HEK293 (cell line): ENCODE measurements around the gene SPO11.

Source experiments
- CTCF ChIA-PET: fragments of 350-600 bp; formaldehyde crosslinking; extraction: SDS; loops from one replicate; lab custom pipeline; 2021; ENCODE audit warnings: antibody characterized with exemption; lab: Yijun Ruan, JAX
- POLR2A ChIA-PET: fragments of 300-600 bp; formaldehyde crosslinking; extraction: SDS; loops from one replicate; lab custom pipeline; 2020; ENCODE audit warnings: antibody characterized with exemption, inconsistent platforms; lab: Yijun Ruan, JAX
- H3K27ac ChIP-seq: fragments of 200-500 bp; sonication (Bioruptor generic); 2 replicates; pipeline ENCODE4 v1.5.1; 2014; ENCODE audit warnings: low read depth, low read length, control low read depth, inconsistent platforms; ENCODE audit errors: extremely low read depth
- H3K36me3 ChIP-seq, 2 experiments: fragments of 200-500 bp in 1 of 2; sonication (Bioruptor generic) in 1 of 2; 1 replicate in 1 of 2; 2 replicates in 1 of 2; pipeline ENCODE4 v1.5.1; 2014 to 2017; ENCODE audit warnings: inconsistent platforms in 2 of 2, low read length in 2 of 2; ENCODE audit not compliant: control insufficient read depth in 2 of 2, insufficient read depth in 1 of 2
- H3K4me1 ChIP-seq: fragments of 200-500 bp; sonication (Bioruptor generic); 2 replicates; pipeline ENCODE4 v1.5.1; 2014; ENCODE audit warnings: mild to moderate bottlenecking, low read length, inconsistent platforms; ENCODE audit not compliant: control insufficient read depth, insufficient read depth
- H3K4me3 ChIP-seq: 2 replicates; pipeline ENCODE4 v1.5.1; 2011; ENCODE audit warnings: low read depth, mild to moderate bottlenecking, control low read depth, low read length, moderate library complexity
- H3K9me3 ChIP-seq: fragments of 200-500 bp; sonication (Bioruptor generic); 2 replicates; pipeline ENCODE4 v1.5.1; 2014; ENCODE audit warnings: low read depth, low read length, inconsistent platforms; ENCODE audit not compliant: control insufficient read depth, insufficient read depth
- FEZF1 ChIP-seq: fragments of 450-650 bp; formaldehyde crosslinking; IDR thresholded peaks from 2 replicates; pipeline ENCODE4 v1.5.1; 2016; ENCODE audit warnings: missing biosample characterization, missing genetic modification characterization
- KLF16 ChIP-seq: fragments of 450-650 bp; formaldehyde crosslinking; IDR thresholded peaks from 2 replicates; pipeline ENCODE4 v1.5.1; 2017; ENCODE audit warnings: missing biosample characterization, missing genetic modification characterization
- PRDM1 ChIP-seq: fragments of 450-650 bp; formaldehyde crosslinking; IDR thresholded peaks from 2 replicates; pipeline ENCODE4; 2016; ENCODE audit warnings: missing biosample characterization, missing genetic modification characterization
- SP2 ChIP-seq: fragments of 450-650 bp; formaldehyde crosslinking; IDR thresholded peaks from 2 replicates; pipeline ENCODE4 v1.5.1; 2016; ENCODE audit warnings: missing biosample characterization, missing genetic modification characterization
- ZBTB20 ChIP-seq: fragments of 450-650 bp; formaldehyde crosslinking; IDR thresholded peaks from 2 replicates; pipeline ENCODE4 v1.5.1; 2016; ENCODE audit warnings: missing biosample characterization, missing genetic modification characterization
- ZFHX2 ChIP-seq: fragments of 450-650 bp; formaldehyde crosslinking; conservative IDR thresholded peaks from 2 replicates; pipeline ENCODE4 v1.5.1; 2016; ENCODE audit warnings: missing biosample characterization, missing genetic modification characterization
- ZNF121 ChIP-seq: fragments of 450-650 bp; formaldehyde crosslinking; IDR thresholded peaks from 2 replicates; pipeline ENCODE4 v1.5.1; 2016; ENCODE audit warnings: missing biosample characterization, missing genetic modification characterization
- ZNF132 ChIP-seq: fragments of 450-650 bp; formaldehyde crosslinking; IDR thresholded peaks from 2 replicates; pipeline ENCODE4 v1.5.1; 2017; ENCODE audit warnings: missing biosample characterization, missing genetic modification characterization, borderline replicate concordance
- ZNF157 ChIP-seq: fragments of 450-650 bp; formaldehyde crosslinking; IDR thresholded peaks from 2 replicates; pipeline ENCODE4 v1.5.1; 2016; ENCODE audit warnings: missing biosample characterization, missing genetic modification characterization
- ZNF175 ChIP-seq: fragments of 450-650 bp; formaldehyde crosslinking; IDR thresholded peaks from 2 replicates; pipeline ENCODE4 v1.5.1; 2016; ENCODE audit warnings: missing biosample characterization, missing genetic modification characterization
- ZNF184 ChIP-seq: fragments of 450-650 bp; IDR thresholded peaks from 2 replicates; pipeline ENCODE4 v1.5.1; 2018; ENCODE audit warnings: missing biosample characterization, mild to moderate bottlenecking, missing genetic modification characterization
- ZNF202 ChIP-seq: fragments of 450-650 bp; formaldehyde crosslinking; IDR thresholded peaks from 2 replicates; pipeline ENCODE4 v1.5.1; 2016; ENCODE audit warnings: missing biosample characterization, missing genetic modification characterization, borderline replicate concordance
- ZNF366 ChIP-seq: fragments of 450-650 bp; formaldehyde crosslinking; conservative IDR thresholded peaks from 2 replicates; pipeline ENCODE4 v1.5.1; 2016; ENCODE audit warnings: missing biosample characterization, missing genetic modification characterization
- ZNF501 ChIP-seq: fragments of 450-650 bp; formaldehyde crosslinking; IDR thresholded peaks from 2 replicates; pipeline ENCODE4 v1.5.1; 2016; ENCODE audit warnings: missing biosample characterization, missing genetic modification characterization
- ZNF777 ChIP-seq: fragments of 450-650 bp; formaldehyde crosslinking; IDR thresholded peaks from 2 replicates; pipeline ENCODE4 v1.5.1; 2017; ENCODE audit warnings: missing biosample characterization, missing genetic modification characterization, borderline replicate concordance
- ZXDB ChIP-seq: fragments of 450-650 bp; formaldehyde crosslinking; IDR thresholded peaks from 2 replicates; pipeline ENCODE4 v1.5.1; 2016; ENCODE audit warnings: missing biosample characterization, missing genetic modification characterization
- TF ChIP-seq, protein P1 (sequence below): fragments of 450-650 bp; formaldehyde crosslinking; IDR thresholded peaks from 2 replicates; pipeline ENCODE4 v1.5.1; 2017; ENCODE audit warnings: missing biosample characterization, missing genetic modification characterization
- TF ChIP-seq, protein P2 (sequence below): fragments of 450-650 bp; formaldehyde crosslinking; conservative IDR thresholded peaks from 2 replicates; pipeline ENCODE4 v1.5.1; 2016; ENCODE audit warnings: low read depth, missing biosample characterization, missing genetic modification characterization
- TF ChIP-seq, protein P3 (sequence below): fragments of 450-650 bp; formaldehyde crosslinking; IDR thresholded peaks from 2 replicates; pipeline ENCODE4 v1.5.1; 2016; ENCODE audit warnings: missing biosample characterization, missing genetic modification characterization, low read depth

The SPO11 gene

DNA sequence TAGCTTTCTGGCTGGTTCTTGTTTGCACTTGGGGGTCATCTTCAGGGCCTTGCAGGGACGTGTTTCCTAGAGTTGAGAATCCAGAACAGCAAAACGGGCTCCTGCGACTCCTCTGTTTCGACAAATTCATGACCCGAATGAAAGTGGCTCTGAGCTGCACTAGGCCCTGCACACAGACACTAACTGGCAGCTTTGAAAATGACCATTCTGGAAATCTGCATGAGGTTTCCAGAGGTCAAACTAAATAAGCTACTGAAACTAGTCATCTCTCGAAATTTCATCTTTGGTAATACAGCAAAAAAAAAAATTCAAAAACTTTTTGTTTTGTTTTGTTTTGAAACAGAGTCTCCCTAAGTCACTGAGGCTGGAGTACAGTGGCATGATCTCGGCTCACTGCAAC is 47.7 kb upstream of the SPO11 start (continued):
- no peak for TF ChIP-seq ZNF175 (tag by site-specific recombination)
- TF ChIP-seq KLF16 (tag by site-specific recombination), result no peak
- TF ChIP-seq, protein P1, sequence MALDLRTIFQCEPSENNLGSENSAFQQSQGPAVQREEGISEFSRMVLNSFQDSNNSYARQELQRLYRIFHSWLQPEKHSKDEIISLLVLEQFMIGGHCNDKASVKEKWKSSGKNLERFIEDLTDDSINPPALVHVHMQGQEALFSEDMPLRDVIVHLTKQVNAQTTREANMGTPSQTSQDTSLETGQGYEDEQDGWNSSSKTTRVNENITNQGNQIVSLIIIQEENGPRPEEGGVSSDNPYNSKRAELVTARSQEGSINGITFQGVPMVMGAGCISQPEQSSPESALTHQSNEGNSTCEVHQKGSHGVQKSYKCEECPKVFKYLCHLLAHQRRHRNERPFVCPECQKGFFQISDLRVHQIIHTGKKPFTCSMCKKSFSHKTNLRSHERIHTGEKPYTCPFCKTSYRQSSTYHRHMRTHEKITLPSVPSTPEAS (tag by site-specific recombination), result no peak

DNA sequence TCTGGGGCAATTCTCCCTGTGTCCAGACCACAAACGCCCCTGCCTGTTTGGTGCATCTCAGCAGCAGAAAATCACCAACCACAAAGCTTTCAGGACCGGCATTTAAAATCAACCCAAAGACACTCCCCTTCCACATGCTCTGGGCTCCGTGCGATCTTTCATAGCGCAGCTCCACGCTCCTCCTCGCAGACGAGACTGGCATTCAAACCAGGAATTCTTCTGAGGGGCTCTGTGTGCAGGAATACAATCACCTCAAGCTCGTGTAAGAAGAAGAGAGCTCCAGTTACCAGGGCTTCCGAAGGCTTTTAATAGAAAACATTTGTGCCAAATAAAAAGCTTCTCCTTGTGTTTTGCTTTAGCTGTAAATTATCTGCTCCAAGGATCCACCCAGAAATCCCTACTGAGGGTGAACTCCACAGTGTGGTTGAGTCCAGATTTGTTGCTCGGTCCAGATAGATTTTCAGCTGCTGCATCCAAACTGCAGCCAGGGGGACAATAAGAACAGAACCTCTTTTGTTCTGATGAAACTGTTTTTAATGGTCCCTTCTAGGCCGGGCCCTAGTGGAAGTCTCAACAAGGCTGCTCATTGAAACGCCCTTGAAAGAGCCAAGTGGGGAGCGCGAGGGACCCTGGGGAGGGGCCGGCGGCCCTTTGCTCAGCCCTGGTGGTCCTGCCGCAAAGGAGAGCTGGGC is 46.8 kb upstream of the SPO11 start:
- H3K4me1 ChIP-seq, result no peaks in the 10 kb centered on the region
- CTCF ChIA-PET, result interaction anchor here (0.6 to 1.4 kb wide), 3 partner anchors 9 to 193 kb away, joined by 3 read pairs; no protein-coding TSS in a partner anchor
- TF ChIP-seq PRDM1 (tag by site-specific recombination), result no peak
- no peak for TF ChIP-seq ZBTB20 (tag by site-specific recombination)
- no peak for TF ChIP-seq ZNF184 (tag by site-specific recombination)
- no peak for TF ChIP-seq ZNF132
- TF ChIP-seq, protein P2, sequence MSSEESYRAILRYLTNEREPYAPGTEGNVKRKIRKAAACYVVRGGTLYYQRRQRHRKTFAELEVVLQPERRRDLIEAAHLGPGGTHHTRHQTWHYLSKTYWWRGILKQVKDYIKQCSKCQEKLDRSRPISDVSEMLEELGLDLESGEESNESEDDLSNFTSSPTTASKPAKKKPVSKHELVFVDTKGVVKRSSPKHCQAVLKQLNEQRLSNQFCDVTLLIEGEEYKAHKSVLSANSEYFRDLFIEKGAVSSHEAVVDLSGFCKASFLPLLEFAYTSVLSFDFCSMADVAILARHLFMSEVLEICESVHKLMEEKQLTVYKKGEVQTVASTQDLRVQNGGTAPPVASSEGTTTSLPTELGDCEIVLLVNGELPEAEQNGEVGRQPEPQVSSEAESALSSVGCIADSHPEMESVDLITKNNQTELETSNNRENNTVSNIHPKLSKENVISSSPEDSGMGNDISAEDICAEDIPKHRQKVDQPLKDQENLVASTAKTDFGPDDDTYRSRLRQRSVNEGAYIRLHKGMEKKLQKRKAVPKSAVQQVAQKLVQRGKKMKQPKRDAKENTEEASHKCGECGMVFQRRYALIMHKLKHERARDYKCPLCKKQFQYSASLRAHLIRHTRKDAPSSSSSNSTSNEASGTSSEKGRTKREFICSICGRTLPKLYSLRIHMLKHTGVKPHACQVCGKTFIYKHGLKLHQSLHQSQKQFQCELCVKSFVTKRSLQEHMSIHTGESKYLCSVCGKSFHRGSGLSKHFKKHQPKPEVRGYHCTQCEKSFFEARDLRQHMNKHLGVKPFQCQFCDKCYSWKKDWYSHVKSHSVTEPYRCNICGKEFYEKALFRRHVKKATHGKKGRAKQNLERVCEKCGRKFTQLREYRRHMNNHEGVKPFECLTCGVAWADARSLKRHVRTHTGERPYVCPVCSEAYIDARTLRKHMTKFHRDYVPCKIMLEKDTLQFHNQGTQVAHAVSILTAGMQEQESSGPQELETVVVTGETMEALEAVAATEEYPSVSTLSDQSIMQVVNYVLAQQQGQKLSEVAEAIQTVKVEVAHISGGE (tag by site-specific recombination), result no peak
- TF ChIP-seq, all 188 proteins: peak for 0
- POLR2A ChIA-PET, result no interaction called here
- Histone ChIP-seq H3K9me3 (no peaks in the 10 kb centered on the region), H3K27ac (no peak overlapping the region), H3K36me3 (no peaks in the 10 kb centered on the region), H3K4me3 (no peak overlapping the region)

DNA sequence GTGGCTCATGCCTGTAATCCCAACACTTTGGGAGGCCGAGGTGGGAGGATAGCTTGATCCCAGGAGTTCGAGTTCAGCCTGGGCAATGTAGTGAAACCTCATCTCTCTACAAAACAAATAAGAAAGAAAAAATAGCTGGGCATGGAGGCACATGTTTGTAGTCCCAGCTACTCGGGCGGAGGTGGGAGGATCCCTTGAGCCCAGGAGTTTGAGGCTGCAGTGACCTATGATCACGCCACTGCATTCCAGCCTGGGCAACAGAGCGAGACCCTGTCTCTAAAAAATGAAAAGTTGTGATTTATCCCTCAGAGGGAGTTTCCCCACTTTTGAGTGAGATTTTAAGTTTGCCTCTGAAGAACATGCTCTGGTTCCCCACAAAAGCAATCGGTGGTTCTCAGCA is 45.7 kb upstream of the SPO11 start:
- no peaks in the 10 kb centered on the region for H3K36me3 ChIP-seq
- no peaks in the 10 kb centered on the region for H3K4me1 ChIP-seq
- no peak overlapping the region for H3K4me3 ChIP-seq
- ChIA-PET POLR2A (no interaction called here), CTCF (interaction anchor here (0.5 to 1.4 kb wide), 2 partner anchors 190 to 1685 kb away, joined by 3 read pairs; no protein-coding TSS in a partner anchor)
- H3K9me3 ChIP-seq, result no peaks in the 10 kb centered on the region
- TF ChIP-seq ZXDB (tag by site-specific recombination) (no peak), ZNF501 (tag by site-specific recombination) (no peak), ZFHX2 (tag by site-specific recombination) (no peak), ZNF777 (tag by site-specific recombination) (no peak), ZNF366 (tag by site-specific recombination) (no peak), SP2 (tag by site-specific recombination) (no peak), ZNF202 (tag by site-specific recombination) (no peak), FEZF1 (tag by site-specific recombination) (no peak), ZNF121 (no peak; the same call in none of the 2 replicates), ZNF157 (tag by site-specific recombination) (no peak)
- TF ChIP-seq, protein P3, sequence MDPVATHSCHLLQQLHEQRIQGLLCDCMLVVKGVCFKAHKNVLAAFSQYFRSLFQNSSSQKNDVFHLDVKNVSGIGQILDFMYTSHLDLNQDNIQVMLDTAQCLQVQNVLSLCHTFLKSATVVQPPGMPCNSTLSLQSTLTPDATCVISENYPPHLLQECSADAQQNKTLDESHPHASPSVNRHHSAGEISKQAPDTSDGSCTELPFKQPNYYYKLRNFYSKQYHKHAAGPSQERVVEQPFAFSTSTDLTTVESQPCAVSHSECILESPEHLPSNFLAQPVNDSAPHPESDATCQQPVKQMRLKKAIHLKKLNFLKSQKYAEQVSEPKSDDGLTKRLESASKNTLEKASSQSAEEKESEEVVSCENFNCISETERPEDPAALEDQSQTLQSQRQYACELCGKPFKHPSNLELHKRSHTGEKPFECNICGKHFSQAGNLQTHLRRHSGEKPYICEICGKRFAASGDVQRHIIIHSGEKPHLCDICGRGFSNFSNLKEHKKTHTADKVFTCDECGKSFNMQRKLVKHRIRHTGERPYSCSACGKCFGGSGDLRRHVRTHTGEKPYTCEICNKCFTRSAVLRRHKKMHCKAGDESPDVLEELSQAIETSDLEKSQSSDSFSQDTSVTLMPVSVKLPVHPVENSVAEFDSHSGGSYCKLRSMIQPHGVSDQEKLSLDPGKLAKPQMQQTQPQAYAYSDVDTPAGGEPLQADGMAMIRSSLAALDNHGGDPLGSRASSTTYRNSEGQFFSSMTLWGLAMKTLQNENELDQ (tag by site-specific recombination), result no peak
- TF ChIP-seq, all 188 proteins: peak for 0
- no peak overlapping the region for H3K27ac ChIP-seq
